Stimulated activated CD4-positive, alpha-beta T cell treated with anti-CD3 and anti-CD28 coated beads, Interleukin-12 subunit alpha, Interleukin-12 subunit beta, amount 100 ng/mL, for 24 hours (primary cell): ENCODE measurements around the gene ADGRA1.
"Not testable (repeated sequence)": the region's sequence is repeated elsewhere in the genome, so short reads cannot be mapped to it uniquely, and the experiment has no call there.

Experiments used
- DNase-seq, 2 experiments: peaks; one replicate each; pipeline ENCODE4 v3.0.0-alpha.2; 2020; ENCODE audit warnings: low read depth in 2 of 2

ADGRA1 gene

GRCh38 chr10:133087679-133088178 is at the start of gene ADGRA1:
ADGRA1 (plus strand) TSS chr10:133087924; CDS start chr10:133088910, 986 bp downstream.
- no peak for DNase-seq

GRCh38 chr10:133038036-133038823 is 49.5 kb upstream of the ADGRA1 start:
- no peak for DNase-seq

- no peak for DNase-seq
These were observed 48.5 kb upstream of the ADGRA1 start for GRCh38 chr10:133039107-133039802.

- DNase-seq = no peak
These were observed 47.9 kb upstream of the ADGRA1 start for GRCh38 chr10:133039803-133040165.

- DNase-seq = no peak
These were observed 47.5 kb upstream of the ADGRA1 start for GRCh38 chr10:133040198-133040597.

- DNase-seq = no peak
These were observed 46.6 kb upstream of the ADGRA1 start for GRCh38 chr10:133041101-133041500.

GRCh38 chr10:133042061-133042460 is 45.7 kb upstream of the ADGRA1 start:
- no peak for DNase-seq

- no peak for DNase-seq
These were observed 44.9 kb upstream of the ADGRA1 start for GRCh38 chr10:133042816-133043215.

- DNase-seq = no peak
These were observed 44.0 kb upstream of the ADGRA1 start for GRCh38 chr10:133043541-133044225.

- DNase-seq = no peak
These were observed 43.3 kb upstream of the ADGRA1 start for GRCh38 chr10:133044401-133044811.

GRCh38 chr10:133045556-133046389 is 42.0 kb upstream of the ADGRA1 start:
- DNase-seq = no peak

- DNase-seq = no peak
These were observed 41.3 kb upstream of the ADGRA1 start for GRCh38 chr10:133046390-133046765.

- no peak for DNase-seq
These were observed 40.1 kb upstream of the ADGRA1 start for GRCh38 chr10:133047526-133048123.

- DNase-seq = no peak
These were observed 39.5 kb upstream of the ADGRA1 start for GRCh38 chr10:133048266-133048665.

GRCh38 chr10:133048926-133049325 is 38.8 kb upstream of the ADGRA1 start:
- DNase-seq = no peak

GRCh38 chr10:133049639-133050038 is 38.1 kb upstream of the ADGRA1 start:
- no peak for DNase-seq

- no peak for DNase-seq
These were observed 37.4 kb upstream of the ADGRA1 start for GRCh38 chr10:133050371-133050770.

- DNase-seq = no peak
These were observed 35.6 kb upstream of the ADGRA1 start for GRCh38 chr10:133052076-133052475.

GRCh38 chr10:133053527-133054133 is 34.1 kb upstream of the ADGRA1 start:
- DNase-seq = not testable (repeated sequence)

GRCh38 chr10:133055470-133055869 is 32.3 kb upstream of the ADGRA1 start:
- DNase-seq = no peak

- DNase-seq = no peak
These were observed 31.7 kb upstream of the ADGRA1 start for GRCh38 chr10:133056001-133056400.
